Measurements from ENCODE around the gene GPC6. TPM values are rescaled to one million over a fixed set of nuclear protein-coding genes. Genes with fewer than 3 reads are reported as not detected.
"Not testable (repeated sequence)": the region's sequence is repeated elsewhere in the genome, so short reads cannot be mapped to it uniquely, and the experiment has no call there.

Gene GPC6
- total RNA-seq, 1 experiment from 2014 or later: 63.7 TPM

GRCh38 chr13:93305886-93306285, 79.3 kb downstream of the GPC6 start:
- Histone ChIP-seq H3K27me3 (ENCODE audit: control insufficient read depth, insufficient read depth, low read length) (no peaks in the 10 kb centered on the region), H3K36me3 (replicated peaks; ENCODE audit: control insufficient read depth, insufficient read depth, low read length) (no peaks in the 10 kb centered on the region), H3K4me3 (ENCODE audit: insufficient read depth, low read depth, low read length) (no peak overlapping the region)
- no peak for DNase-seq

GRCh38 chr13:93307136-93307535, 80.5 kb downstream of the GPC6 start:
- DNase-seq: no peak
- Histone ChIP-seq H3K4me3 (ENCODE audit: insufficient read depth, low read depth, low read length) (no peak overlapping the region), H3K36me3 (replicated peaks; ENCODE audit: control insufficient read depth, insufficient read depth, low read length) (no peaks in the 10 kb centered on the region), H3K27me3 (ENCODE audit: control insufficient read depth, insufficient read depth, low read length) (no peaks in the 10 kb centered on the region)

- Histone ChIP-seq H3K27me3 (ENCODE audit: control insufficient read depth, insufficient read depth, low read length) (no peaks in the 10 kb centered on the region), H3K36me3 (replicated peaks; ENCODE audit: control insufficient read depth, insufficient read depth, low read length) (no peaks in the 10 kb centered on the region), H3K4me3 (ENCODE audit: insufficient read depth, low read depth, low read length) (no peak overlapping the region)
- no peak for DNase-seq
Measured at GRCh38 chr13:93307651-93308050, 81.0 kb downstream of the GPC6 start.

- Histone ChIP-seq H3K4me3 (ENCODE audit: insufficient read depth, low read depth, low read length) (no peak overlapping the region), H3K27me3 (ENCODE audit: control insufficient read depth, insufficient read depth, low read length) (no peaks in the 10 kb centered on the region), H3K36me3 (replicated peaks; ENCODE audit: control insufficient read depth, insufficient read depth, low read length) (no peaks in the 10 kb centered on the region)
- DNase-seq: no peak
Measured at GRCh38 chr13:93309886-93310523, 83.4 kb downstream of the GPC6 start.

GRCh38 chr13:93316841-93317240, 90.2 kb downstream of the GPC6 start:
- no peak for DNase-seq
- Histone ChIP-seq H3K4me3 (ENCODE audit: insufficient read depth, low read depth, low read length) (no peak overlapping the region), H3K27me3 (ENCODE audit: control insufficient read depth, insufficient read depth, low read length) (no peaks in the 10 kb centered on the region), H3K36me3 (replicated peaks; ENCODE audit: control insufficient read depth, insufficient read depth, low read length) (no peaks in the 10 kb centered on the region)

GRCh38 chr13:93318534-93319254, 92.1 kb downstream of the GPC6 start:
- Histone ChIP-seq H3K36me3 (replicated peaks; ENCODE audit: control insufficient read depth, insufficient read depth, low read length) (no peaks in the 10 kb centered on the region), H3K27me3 (ENCODE audit: control insufficient read depth, insufficient read depth, low read length) (no peaks in the 10 kb centered on the region), H3K4me3 (ENCODE audit: insufficient read depth, low read depth, low read length) (no peak overlapping the region)
- no peak for DNase-seq

- no peak overlapping the region for H3K4me3 ChIP-seq (ENCODE audit: insufficient read depth, low read depth, low read length)
- no peaks in the 10 kb centered on the region for H3K27me3 ChIP-seq (ENCODE audit: control insufficient read depth, insufficient read depth, low read length)
- DNase-seq: no peak
- no peaks in the 10 kb centered on the region for H3K36me3 ChIP-seq (replicated peaks; ENCODE audit: control insufficient read depth, insufficient read depth, low read length)
Measured at GRCh38 chr13:93320942-93321341, 94.3 kb downstream of the GPC6 start.

GRCh38 chr13:93323880-93324279, 97.3 kb downstream of the GPC6 start:
- H3K27me3 ChIP-seq (ENCODE audit: control insufficient read depth, insufficient read depth, low read length); DNase-seq; H3K36me3 ChIP-seq (replicated peaks; ENCODE audit: control insufficient read depth, insufficient read depth, low read length); H3K4me3 ChIP-seq (ENCODE audit: insufficient read depth, low read depth, low read length): not testable (repeated sequence)

GRCh38 chr13:93325303-93326233, 99.0 kb downstream of the GPC6 start:
- DNase-seq: no peak
- H3K4me3 ChIP-seq (ENCODE audit: insufficient read depth, low read depth, low read length): no peak overlapping the region
- H3K36me3 ChIP-seq (replicated peaks; ENCODE audit: control insufficient read depth, insufficient read depth, low read length): no peaks in the 10 kb centered on the region
- no peaks in the 10 kb centered on the region for H3K27me3 ChIP-seq (ENCODE audit: control insufficient read depth, insufficient read depth, low read length)

- Histone ChIP-seq H3K27me3 (ENCODE audit: control insufficient read depth, insufficient read depth, low read length) (no peaks in the 10 kb centered on the region), H3K36me3 (replicated peaks; ENCODE audit: control insufficient read depth, insufficient read depth, low read length) (no peaks in the 10 kb centered on the region), H3K4me3 (ENCODE audit: insufficient read depth, low read depth, low read length) (no peak overlapping the region)
- no peak for DNase-seq
Measured at GRCh38 chr13:93326234-93326811, 99.7 kb downstream of the GPC6 start.

GRCh38 chr13:93328943-93329342, 102.3 kb downstream of the GPC6 start:
- Histone ChIP-seq H3K27me3 (ENCODE audit: control insufficient read depth, insufficient read depth, low read length) (no peaks in the 10 kb centered on the region), H3K36me3 (replicated peaks; ENCODE audit: control insufficient read depth, insufficient read depth, low read length) (no peaks in the 10 kb centered on the region), H3K4me3 (ENCODE audit: insufficient read depth, low read depth, low read length) (no peak overlapping the region)
- DNase-seq: no peak

GRCh38 chr13:93336728-93337127, 110.1 kb downstream of the GPC6 start:
- DNase-seq: no peak
- Histone ChIP-seq H3K4me3 (ENCODE audit: insufficient read depth, low read depth, low read length) (no peak overlapping the region), H3K27me3 (ENCODE audit: control insufficient read depth, insufficient read depth, low read length) (no peaks in the 10 kb centered on the region), H3K36me3 (replicated peaks; ENCODE audit: control insufficient read depth, insufficient read depth, low read length) (no peaks in the 10 kb centered on the region)

GRCh38 chr13:93338030-93338429, 111.4 kb downstream of the GPC6 start:
- DNase-seq: no peak
- H3K36me3 ChIP-seq (replicated peaks; ENCODE audit: control insufficient read depth, insufficient read depth, low read length): no peaks in the 10 kb centered on the region
- H3K27me3 ChIP-seq (ENCODE audit: control insufficient read depth, insufficient read depth, low read length): no peaks in the 10 kb centered on the region
- H3K4me3 ChIP-seq (ENCODE audit: insufficient read depth, low read depth, low read length): no peak overlapping the region

GRCh38 chr13:93338906-93339305, 112.3 kb downstream of the GPC6 start:
- Histone ChIP-seq H3K36me3 (replicated peaks; ENCODE audit: control insufficient read depth, insufficient read depth, low read length) (no peaks in the 10 kb centered on the region), H3K4me3 (ENCODE audit: insufficient read depth, low read depth, low read length) (no peak overlapping the region), H3K27me3 (ENCODE audit: control insufficient read depth, insufficient read depth, low read length) (no peaks in the 10 kb centered on the region)
- DNase-seq: no peak
